GM12878 (cell line): ENCODE data around the gene GLG1. TPM values are rescaled to one million over a fixed set of nuclear protein-coding genes. Genes with fewer than 3 reads are reported as not detected.

Experiments used
- ATAC-seq: fragments of 200-7000 bp; cut with Tn5 transposase; 3 replicates; pipeline ENCODE4 v1.9.1; 2020; ENCODE audit warnings: mild to moderate bottlenecking, moderate library complexity
- BruUV-seq: library from RNA; stranded (reverse); fragments of 400-500 nt; replicated peaks from 2 replicates; lab custom pipeline; 2021; lab: Mats Ljungman, UMichigan
- CTCF ChIA-PET: fragments of 300-600 bp; sonication (Branson Sonifier 250); formaldehyde crosslinking; extraction: SDS; loops from one replicate; lab custom pipeline; 2021; ENCODE audit warnings: inconsistent platforms; lab: Yijun Ruan, JAX
- POLR2A ChIA-PET: fragments of 350-600 bp; formaldehyde crosslinking; extraction: SDS; loops from one replicate; lab custom pipeline; 2021; ENCODE audit warnings: inconsistent platforms; lab: Charles Lee
- RAD21 ChIA-PET: fragments of 300-600 bp; sonication (Branson Sonifier 250); formaldehyde crosslinking; loops from one replicate; lab custom pipeline; 2023; ENCODE audit warnings: antibody characterized with exemption; ENCODE audit not compliant: unreplicated experiment; lab: Charles Lee
- SMC1A ChIA-PET: fragments of 300-600 bp; sonication (Branson Sonifier 250); formaldehyde crosslinking; loops from one replicate; lab custom pipeline; 2023; ENCODE audit not compliant: unreplicated experiment, uncharacterized antibody; lab: Charles Lee
- DNase-seq: peaks from one replicate; pipeline ENCODE4 v3.0.0-alpha.2; 2011; ENCODE audit warnings: low read depth, low spot score
- FAIRE-seq: peaks from 3 replicates; lab custom pipeline; 2011; peaks lifted over from hg19 to GRCh38; lab: Jason Lieb, UNC
- H2AFZ ChIP-seq: 2 replicates; pipeline ENCODE4 v1.6.0; 2011; ENCODE audit warnings: low read depth, low read length, control low read depth; ENCODE audit not compliant: control insufficient read depth
- H3K27ac ChIP-seq: 2 replicates; pipeline ENCODE4 v1.5.1; 2011; ENCODE audit warnings: control low read depth; ENCODE audit not compliant: control insufficient read depth, insufficient read depth
- H3K27me3 ChIP-seq, 2 experiments: replicated peaks in 1 of 2; 2 replicates each; pipeline versions ENCODE4 v1.6.0 to v1.6.1; 2011; ENCODE audit warnings: low read length in 1 of 2; ENCODE audit not compliant: control insufficient read depth in 2 of 2, insufficient read depth in 2 of 2
- H3K36me3 ChIP-seq, 2 experiments: 2 replicates each; pipeline ENCODE4 v1.5.1; 2011; ENCODE audit warnings: low read length in 1 of 2; ENCODE audit not compliant: control insufficient read depth in 2 of 2, insufficient read depth in 2 of 2
- H3K4me1 ChIP-seq: 2 replicates; pipeline ENCODE4 v1.6.1; 2011; ENCODE audit warnings: mild to moderate bottlenecking, low read length, moderate library complexity, mixed read lengths; ENCODE audit not compliant: control insufficient read depth, insufficient read depth
- H3K4me2 ChIP-seq: 2 replicates; pipeline ENCODE4 v1.6.0; 2011; ENCODE audit warnings: control low read depth; ENCODE audit not compliant: control insufficient read depth, insufficient read depth
- H3K4me3 ChIP-seq: fragments of 200-600 bp; sonication (generic); 2 replicates; pipeline ENCODE4 v1.5.1; 2016
- H3K79me2 ChIP-seq: 2 replicates; pipeline ENCODE4 v1.6.0; 2011; ENCODE audit warnings: low read length; ENCODE audit not compliant: control insufficient read depth, insufficient read depth
- H3K9ac ChIP-seq: 2 replicates; pipeline ENCODE4 v1.8.0; 2011; ENCODE audit warnings: low read length, control low read depth, mixed read lengths; ENCODE audit not compliant: control insufficient read depth, insufficient read depth
- H3K9me3 ChIP-seq: replicated peaks from 3 replicates; pipeline ENCODE4 v1.5.1; 2011; ENCODE audit warnings: mild to moderate bottlenecking, low read length; ENCODE audit not compliant: control insufficient read depth, insufficient read depth
- H4K20me1 ChIP-seq: 2 replicates; pipeline ENCODE4 v1.6.0; 2011; ENCODE audit not compliant: control insufficient read depth, insufficient read depth
- CBX3 ChIP-seq: fragments of 200-600 bp; sonication (generic); IDR thresholded peaks from 2 replicates; pipeline ENCODE4 v1.6.1; 2016; ENCODE audit warnings: low read depth, borderline replicate concordance
- CHD1 ChIP-seq: IDR thresholded peaks from 2 replicates; pipeline ENCODE4 v1.6.1; 2012; ENCODE audit warnings: low read depth, low read length, improper control_type of control experiment
- CHD2 ChIP-seq: IDR thresholded peaks from 2 replicates; pipeline ENCODE4 v1.6.1; 2011; ENCODE audit warnings: low read depth, low read length, improper control_type of control experiment, borderline replicate concordance
- E2F8 ChIP-seq: fragments of 450-650 bp; IDR thresholded peaks from 2 replicates; pipeline ENCODE4 v1.6.1; 2018; ENCODE audit warnings: mild to moderate bottlenecking, low read depth, moderate library complexity; ENCODE audit not compliant: partially characterized antibody
- MXI1 ChIP-seq: fragments of 150-350 bp; IDR thresholded peaks from 2 replicates; pipeline ENCODE4 v1.6.1; 2011; ENCODE audit warnings: low read depth, mild to moderate bottlenecking, inconsistent platforms, low read length, improper control_type of control experiment
- NFXL1 ChIP-seq: fragments of 450-650 bp; IDR thresholded peaks from 2 replicates; pipeline ENCODE4 v1.6.1; 2017; ENCODE audit warnings: antibody characterized with exemption, mild to moderate bottlenecking, borderline replicate concordance
- POLR2AphosphoS5 ChIP-seq: IDR thresholded peaks from 2 replicates; pipeline ENCODE4 v1.6.1; 2011; ENCODE audit warnings: mild to moderate bottlenecking, low read length, inconsistent platforms
- RFX5 ChIP-seq: IDR thresholded peaks from 2 replicates; pipeline ENCODE4 v1.6.1; 2011; ENCODE audit warnings: low read depth, low read length, improper control_type of control experiment
- SMAD5 ChIP-seq: IDR thresholded peaks from 2 replicates; pipeline ENCODE4 v1.6.1; 2016; ENCODE audit warnings: antibody characterized with exemption, low read depth
- TCF12 ChIP-seq: IDR thresholded peaks from 2 replicates; pipeline ENCODE4 v1.6.1; 2011; ENCODE audit warnings: low read depth, mild to moderate bottlenecking, low read length
- WGBS: methylation state at CpG from one replicate; pipeline ENCODE4 v1.1.6; 2016; ENCODE audit warnings: low lambda C conversion rate; ENCODE audit not compliant: insufficient replicate concordance, insufficient coverage; ENCODE audit errors: missing lambda C conversion rate; 5-methylcytosine and 5-hydroxymethylcytosine counted together
- in situ Hi-C: fragments of 300-500 bp; cut with MboI; formaldehyde crosslinking; loops from 9 replicates; pipeline ENCODE4 v1.14.3; 2018; ENCODE audit warnings: mixed read lengths
- intact Hi-C: fragments of 100-400 bp; cut with micrococcal nuclease; formaldehyde crosslinking; loops from one replicate; pipeline ENCODE4 v1.14.2; 2022; ENCODE audit not compliant: unreplicated experiment
- polyA plus RNA-seq, 11 experiments: library from polyadenylated mRNA; depleted of rRNA in 4 of 11; unstranded in 6 of 11; stranded (reverse) in 5 of 11; fragments of >200 nt; fragmentation: Nextera tagmentation in 4 of 11; fragmentation: Illumina TruSeq in 1 of 11; extraction: Ambion mirVana in 4 of 11; extraction: Trizol in 1 of 11; gene quantifications; 1 replicate in 1 of 11; 2 replicates in 10 of 11; pipeline versions ENCODE4 v1.2.1 to v1.2.3, GENCODE V29; 2011 to 2016; ENCODE audit warnings: inconsistent platforms in 2 of 11, missing spikeins in 2 of 11, low read depth in 1 of 11
- total RNA-seq, 4 experiments: library from RNA; depleted of rRNA in 3 of 4; stranded (reverse); fragments of >200 nt in 3 of 4; fragmentation: Illumina TruSeq in 1 of 4; extraction: Trizol in 1 of 4; gene quantifications; 2 replicates each; pipeline versions ENCODE4 v1.2.1 to v1.2.3, GENCODE V29; 2013 to 2021

The GLG1 gene
- total and polyA plus RNA-seq, 10 of the 15 experiments (the other 5 are each of a cell fraction or from before 2014, with no cell fraction given): 7.6 to 49.4 (median 28.2) TPM

- H2AFZ ChIP-seq: no peak overlapping the region
- no peaks in the 10 kb centered on the region for H3K27me3 ChIP-seq
- SMC1A ChIA-PET: interaction anchor here (0.9 to 1.8 kb wide), 5 partner anchors 12 to 342 kb away, joined by 3 to 6 read pairs (median 3); no protein-coding TSS in a partner anchor
- H3K9me3 ChIP-seq: no peaks in the 10 kb centered on the region
- peaks cover 32% of the 10 kb centered on the region for H3K79me2 ChIP-seq
- ATAC-seq (no peak), FAIRE-seq (no peak), DNase-seq (no peak)
- no peak overlapping the region for H3K27ac ChIP-seq
- H3K9ac ChIP-seq: no peak overlapping the region
- POLR2A ChIA-PET: interaction anchor here (1.0 to 1.1 kb wide), 2 partner anchors 47 to 49 kb away, joined by 3 to 4 read pairs; partner anchors contain the start of gene MLKL
- CTCF ChIA-PET: interaction anchor here (0.9 to 3.3 kb wide), 24 partner anchors 7 to 348 kb away, joined by 3 to 24 read pairs (median 4); partner anchors contain the start of gene RFWD3
- BruUV-seq: no TSS peak
- WGBS: 96% methylated on average over 2 of the region's 2 CpGs
- intact Hi-C loops (no loop called here), in situ Hi-C loops (no loop called here)
- no peak overlapping the region for H3K4me2 ChIP-seq
- no peaks in the 10 kb centered on the region for H4K20me1 ChIP-seq
- TF ChIP-seq SMAD5 (no peak), POLR2AphosphoS5 (no peak), CHD1 (no peak), MXI1 (no peak), RFX5 (no peak), CHD2 (no peak), NFXL1 (no peak), E2F8 (no peak), TCF12 (no peak), CBX3 (no peak)
- H3K4me1 ChIP-seq: no peaks in the 10 kb centered on the region
- no peak overlapping the region for H3K4me3 ChIP-seq
- RAD21 ChIA-PET: interaction anchor here (0.9 to 1.4 kb wide), 4 partner anchors 20 to 344 kb away, joined by 3 to 5 read pairs (median 3); no protein-coding TSS in a partner anchor
- peaks cover 7 to 44% of the 10 kb centered on the region in 2 experiments for H3K36me3 ChIP-seq
Observed at GRCh38 chr16:74651841-74652240, 44.9 kb upstream of the GLG1 start.
